K562 (cell line): ENCODE measurements around the gene SLC35G2. TPM values are rescaled to one million over a fixed set of nuclear protein-coding genes. Genes with fewer than 3 reads are reported as not detected.
A peak's percentile ranks its signal among the peaks of the same experiment; 100 is the strongest.

Experiments used
- ADNP ChIP-seq: fragments of 200-800 bp; sonication (Bioruptor generic); IDR thresholded peaks from 2 replicates; pipeline ENCODE4 v1.6.1; 2016; ENCODE audit warnings: missing genetic modification characterization, missing compliant biosample characterization
- CEBPG ChIP-seq, 3 experiments: fragments of 200-800 bp in 1 of 3; sonication (Bioruptor generic) in 1 of 3; sonication (generic) in 1 of 3; formaldehyde crosslinking in 1 of 3; IDR thresholded peaks in 2 of 3; conservative IDR thresholded peaks in 1 of 3; 2 replicates each; pipeline versions ENCODE4 v1.6.1 to v1.8.0; 2016 to 2022; ENCODE audit warnings: missing compliant biosample characterization in 2 of 3, missing genetic modification characterization in 2 of 3, mild to moderate bottlenecking in 1 of 3, missing genetic modification reagents in 1 of 3
- CHD4 ChIP-seq: fragments of 200-600 bp; sonication (generic); IDR thresholded peaks from 3 replicates; pipeline ENCODE4 v1.6.1; 2012; ENCODE audit warnings: low read depth, mild to moderate bottlenecking, mixed read lengths, low read length, inconsistent platforms; ENCODE audit not compliant: insufficient read depth, insufficient replicate concordance, poor library complexity, severe bottlenecking
- EP400 ChIP-seq: fragments of 450-650 bp; IDR thresholded peaks from 2 replicates; pipeline ENCODE4 v1.6.1; 2017; ENCODE audit warnings: antibody characterized with exemption, mild to moderate bottlenecking, moderate library complexity
- ETV1 ChIP-seq: fragments of 450-650 bp; conservative IDR thresholded peaks from 2 replicates; pipeline ENCODE4 v1.6.1; 2016; ENCODE audit warnings: missing genetic modification characterization, control low read depth, low read depth, missing compliant biosample characterization
- HES1 ChIP-seq: fragments of 450-650 bp; IDR thresholded peaks from 2 replicates; pipeline ENCODE4 v1.6.1; 2016; ENCODE audit warnings: low read depth, mild to moderate bottlenecking, moderate library complexity
- PATZ1 ChIP-seq: fragments of 250-450 bp; sonication (Bioruptor Pico); IDR thresholded peaks from 2 replicates; pipeline ENCODE4 v1.5.0; 2020; ENCODE audit warnings: mild to moderate bottlenecking, borderline replicate concordance
- RB1 ChIP-seq: fragments of 450-650 bp; IDR thresholded peaks from 2 replicates; pipeline ENCODE4 v1.6.1; 2017; ENCODE audit warnings: low read depth, mild to moderate bottlenecking
- ZC3H8 ChIP-seq: fragments of 450-650 bp; IDR thresholded peaks from 2 replicates; pipeline ENCODE4 v1.6.1; 2017
- polyA plus RNA-seq, 8 experiments: library from polyadenylated mRNA; depleted of rRNA in 4 of 8; stranded (reverse) in 5 of 8; unstranded in 3 of 8; fragments of >200 nt; fragmentation: Nextera tagmentation in 2 of 8; fragmentation: Illumina TruSeq in 1 of 8; extraction: Ambion mirVana in 2 of 8; extraction: Trizol in 1 of 8; gene quantifications; 2 replicates each; pipeline versions ENCODE4 v1.2.1 to v1.2.3, GENCODE V29; 2011 to 2014; ENCODE audit warnings: inconsistent platforms in 1 of 8, missing spikeins in 1 of 8
- total RNA-seq, 7 experiments: library from RNA; depleted of rRNA in 6 of 7; stranded (reverse); fragments of >200 nt in 6 of 7; fragmentation: Illumina TruSeq in 2 of 7; extraction: Trizol in 2 of 7; gene quantifications; 2 replicates each; pipeline versions ENCODE4 v1.2.1 to v1.2.3, GENCODE V29; 2011 to 2021; ENCODE audit warnings: low replicate concordance in 1 of 7
- TF ChIP-seq, protein P1 (sequence below): fragments of 200-800 bp; sonication (Bioruptor generic); IDR thresholded peaks from 2 replicates; pipeline ENCODE4 v1.6.1; 2017; ENCODE audit warnings: missing genetic modification characterization, missing compliant biosample characterization
- TF ChIP-seq, protein P2 (sequence below): fragments of 250-450 bp; sonication (Bioruptor Pico); IDR thresholded peaks from 2 replicates; pipeline ENCODE4 v1.5.0; 2021; ENCODE audit warnings: mild to moderate bottlenecking, moderate library complexity
- TF ChIP-seq, protein P3 (sequence below): fragments of 250-450 bp; sonication (Bioruptor Pico); IDR thresholded peaks from 2 replicates; pipeline ENCODE4 v1.5.0; 2022; ENCODE audit warnings: mild to moderate bottlenecking
- TF ChIP-seq, protein P4 (sequence below): fragments of 250-450 bp; sonication (Bioruptor Pico); IDR thresholded peaks from 2 replicates; pipeline ENCODE4 v1.4.0; 2020; ENCODE audit warnings: mild to moderate bottlenecking, moderate library complexity

SLC35G2 gene
- total and polyA plus RNA-seq, 9 of the 15 experiments (the other 6 are each of a cell fraction or from before 2014, with no cell fraction given) = 2.6 to 5.9 (median 3.2) TPM

- TF ChIP-seq, protein P1, sequence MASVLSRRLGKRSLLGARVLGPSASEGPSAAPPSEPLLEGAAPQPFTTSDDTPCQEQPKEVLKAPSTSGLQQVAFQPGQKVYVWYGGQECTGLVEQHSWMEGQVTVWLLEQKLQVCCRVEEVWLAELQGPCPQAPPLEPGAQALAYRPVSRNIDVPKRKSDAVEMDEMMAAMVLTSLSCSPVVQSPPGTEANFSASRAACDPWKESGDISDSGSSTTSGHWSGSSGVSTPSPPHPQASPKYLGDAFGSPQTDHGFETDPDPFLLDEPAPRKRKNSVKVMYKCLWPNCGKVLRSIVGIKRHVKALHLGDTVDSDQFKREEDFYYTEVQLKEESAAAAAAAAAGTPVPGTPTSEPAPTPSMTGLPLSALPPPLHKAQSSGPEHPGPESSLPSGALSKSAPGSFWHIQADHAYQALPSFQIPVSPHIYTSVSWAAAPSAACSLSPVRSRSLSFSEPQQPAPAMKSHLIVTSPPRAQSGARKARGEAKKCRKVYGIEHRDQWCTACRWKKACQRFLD (CRISPR knock-in tag) = 0 out of 2 replicates have a peak, but pooled peaks have one; percentile 29
- TF ChIP-seq PATZ1 (CRISPR knock-in tag) (no peak), CHD4 (no peak), ADNP (tag) (no peak), CEBPG (CRISPR knock-in tag; IDR thresholded peaks at IDR 0.05) (no peak), CEBPG (tag; conservative IDR thresholded peaks at IDR 0.05 in 1 of 2, IDR thresholded peaks at IDR 0.05 in 1 of 2) (no peak), ETV1 (tag) (peak; percentile 72), EP400 (no peak), RB1 (no peak), HES1 (no peak), ZC3H8 (no peak)
- TF ChIP-seq, protein P2, sequence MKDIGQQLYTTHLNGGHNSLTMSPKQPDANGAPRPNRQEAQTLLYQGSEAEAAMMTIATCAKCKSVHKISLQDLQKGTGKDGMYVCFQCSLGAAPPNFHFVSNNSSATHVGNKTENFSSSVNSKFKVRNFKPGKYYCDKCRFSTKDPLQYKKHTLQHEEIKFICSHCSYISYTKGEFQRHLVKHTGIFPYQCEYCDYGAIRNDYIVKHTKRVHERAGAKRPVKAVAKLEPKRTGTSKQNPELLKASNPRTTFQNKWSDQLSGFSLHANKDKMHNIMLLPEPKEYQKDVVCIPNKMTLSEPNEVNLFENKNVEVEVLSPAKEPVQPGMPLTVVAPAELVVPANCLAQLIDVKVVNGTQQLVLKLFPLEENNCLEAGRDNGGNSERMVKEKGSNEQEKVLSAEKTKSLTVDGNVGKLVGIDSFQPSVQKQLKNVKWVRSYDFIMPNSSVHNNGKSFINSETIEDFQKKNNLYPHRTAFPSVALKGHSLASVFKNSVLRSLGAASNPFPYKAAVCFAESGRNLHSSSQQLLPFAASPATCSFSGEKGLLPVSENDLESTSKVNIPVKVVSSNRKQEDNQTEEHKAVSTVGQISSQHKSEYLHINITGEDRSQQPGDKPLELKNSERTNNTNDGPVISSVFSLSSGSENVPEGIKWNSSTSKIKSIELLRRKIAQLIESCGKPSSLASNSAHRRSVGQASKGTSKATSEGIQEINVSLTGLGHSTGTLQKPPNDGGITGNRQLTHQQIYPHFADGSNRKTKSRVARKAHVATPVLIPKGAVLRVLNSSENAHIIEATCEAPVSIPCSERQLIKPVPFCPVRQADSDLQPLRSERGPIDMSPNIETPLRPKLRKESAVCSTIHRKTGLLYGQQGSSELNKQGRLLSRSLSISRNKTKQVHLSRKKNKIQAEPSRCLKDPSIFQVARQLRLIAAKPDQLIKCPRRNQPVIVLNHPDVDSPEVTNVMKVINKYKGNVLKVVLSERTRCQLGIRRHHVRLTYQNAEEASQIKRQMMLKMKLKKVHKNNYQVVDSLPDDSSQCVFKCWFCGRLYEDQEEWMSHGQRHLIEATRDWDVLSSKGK (CRISPR knock-in tag) = no peak
- TF ChIP-seq, protein P3, sequence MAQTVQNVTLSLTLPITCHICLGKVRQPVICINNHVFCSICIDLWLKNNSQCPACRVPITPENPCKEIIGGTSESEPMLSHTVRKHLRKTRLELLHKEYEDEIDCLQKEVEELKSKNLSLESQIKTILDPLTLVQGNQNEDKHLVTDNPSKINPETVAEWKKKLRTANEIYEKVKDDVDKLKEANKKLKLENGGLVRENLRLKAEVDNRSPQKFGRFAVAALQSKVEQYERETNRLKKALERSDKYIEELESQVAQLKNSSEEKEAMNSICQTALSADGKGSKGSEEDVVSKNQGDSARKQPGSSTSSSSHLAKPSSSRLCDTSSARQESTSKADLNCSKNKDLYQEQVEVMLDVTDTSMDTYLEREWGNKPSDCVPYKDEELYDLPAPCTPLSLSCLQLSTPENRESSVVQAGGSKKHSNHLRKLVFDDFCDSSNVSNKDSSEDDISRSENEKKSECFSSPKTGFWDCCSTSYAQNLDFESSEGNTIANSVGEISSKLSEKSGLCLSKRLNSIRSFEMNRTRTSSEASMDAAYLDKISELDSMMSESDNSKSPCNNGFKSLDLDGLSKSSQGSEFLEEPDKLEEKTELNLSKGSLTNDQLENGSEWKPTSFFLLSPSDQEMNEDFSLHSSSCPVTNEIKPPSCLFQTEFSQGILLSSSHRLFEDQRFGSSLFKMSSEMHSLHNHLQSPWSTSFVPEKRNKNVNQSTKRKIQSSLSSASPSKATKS = no peak
- TF ChIP-seq, protein P4, sequence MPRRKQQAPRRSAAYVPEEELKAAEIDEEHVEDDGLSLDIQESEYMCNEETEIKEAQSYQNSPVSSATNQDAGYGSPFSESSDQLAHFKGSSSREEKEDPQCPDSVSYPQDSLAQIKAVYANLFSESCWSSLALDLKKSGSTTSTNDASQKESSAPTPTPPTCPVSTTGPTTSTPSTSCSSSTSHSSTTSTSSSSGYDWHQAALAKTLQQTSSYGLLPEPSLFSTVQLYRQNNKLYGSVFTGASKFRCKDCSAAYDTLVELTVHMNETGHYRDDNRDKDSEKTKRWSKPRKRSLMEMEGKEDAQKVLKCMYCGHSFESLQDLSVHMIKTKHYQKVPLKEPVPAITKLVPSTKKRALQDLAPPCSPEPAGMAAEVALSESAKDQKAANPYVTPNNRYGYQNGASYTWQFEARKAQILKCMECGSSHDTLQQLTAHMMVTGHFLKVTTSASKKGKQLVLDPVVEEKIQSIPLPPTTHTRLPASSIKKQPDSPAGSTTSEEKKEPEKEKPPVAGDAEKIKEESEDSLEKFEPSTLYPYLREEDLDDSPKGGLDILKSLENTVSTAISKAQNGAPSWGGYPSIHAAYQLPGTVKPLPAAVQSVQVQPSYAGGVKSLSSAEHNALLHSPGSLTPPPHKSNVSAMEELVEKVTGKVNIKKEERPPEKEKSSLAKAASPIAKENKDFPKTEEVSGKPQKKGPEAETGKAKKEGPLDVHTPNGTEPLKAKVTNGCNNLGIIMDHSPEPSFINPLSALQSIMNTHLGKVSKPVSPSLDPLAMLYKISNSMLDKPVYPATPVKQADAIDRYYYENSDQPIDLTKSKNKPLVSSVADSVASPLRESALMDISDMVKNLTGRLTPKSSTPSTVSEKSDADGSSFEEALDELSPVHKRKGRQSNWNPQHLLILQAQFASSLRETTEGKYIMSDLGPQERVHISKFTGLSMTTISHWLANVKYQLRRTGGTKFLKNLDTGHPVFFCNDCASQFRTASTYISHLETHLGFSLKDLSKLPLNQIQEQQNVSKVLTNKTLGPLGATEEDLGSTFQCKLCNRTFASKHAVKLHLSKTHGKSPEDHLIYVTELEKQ (CRISPR knock-in tag) = no peak
These were observed 21.3 kb downstream of the SLC35G2 start (continued) for GRCh38 chr3:136840252-136840651.
